Prostate gland (tissue), 2 donors: ENCODE measurements around the gene DLG2.

ENCODE experiments used
- CTCF ChIP-seq, 4 experiments: fragments of 200-600 bp in 2 of 4; fragments of 450-650 bp in 2 of 4; sonication (generic) in 2 of 4; IDR thresholded peaks; 1 replicate in 3 of 4; 2 replicates in 1 of 4; pipeline ENCODE4 v1.5.1; 2016 to 2019; ENCODE audit warnings: antibody characterized with exemption in 4 of 4, mild to moderate bottlenecking in 2 of 4, moderate library complexity in 2 of 4
- POLR2A ChIP-seq: fragments of 450-650 bp; IDR thresholded peaks from one replicate; pipeline ENCODE4 v1.6.1; 2016; ENCODE audit warnings: antibody characterized with exemption, mild to moderate bottlenecking
- POLR2AphosphoS5 ChIP-seq: sonication (generic); formaldehyde crosslinking; IDR thresholded peaks from one replicate; pipeline ENCODE4 v1.6.1; 2017; ENCODE audit warnings: antibody characterized with exemption

GRCh38 chr11:84413549-84413948 lies 1213.6 kb downstream of the DLG2 start:
- TF ChIP-seq POLR2AphosphoS5 (no peak), CTCF (IDR thresholded peaks at IDR 0.05) (no peak), POLR2A (no peak)
